GM23248 (cell line): ENCODE results near the gene INKA2. TPM values are rescaled to one million over a fixed set of nuclear protein-coding genes. Genes with fewer than 3 reads are reported as not detected.
A peak's percentile ranks its signal among the peaks of the same experiment; 100 is the strongest.

Source experiments
- DNase-seq: peaks from one replicate; pipeline ENCODE4 v3.0.0-alpha.2; 2015
- H2AFZ ChIP-seq: fragments of 200-600 bp; sonication (generic); 2 replicates; pipeline ENCODE4 v1.6.1; 2016; ENCODE audit warnings: antibody characterized with exemption
- H3F3A ChIP-seq: fragments of 200-600 bp; sonication (generic); 2 replicates; pipeline ENCODE4 v1.6.1; 2016; ENCODE audit warnings: mild to moderate bottlenecking, antibody characterized with exemption, mixed run types; ENCODE audit not compliant: insufficient read depth
- H3K27ac ChIP-seq: fragments of 200-600 bp; sonication (generic); 2 replicates; pipeline ENCODE4 v1.5.1; 2016; ENCODE audit warnings: mild to moderate bottlenecking
- H3K27me3 ChIP-seq: fragments of 200-600 bp; sonication (generic); replicated peaks from 2 replicates; pipeline ENCODE4 v1.6.1; 2016; ENCODE audit warnings: mild to moderate bottlenecking; ENCODE audit not compliant: insufficient read depth
- H3K36me3 ChIP-seq: fragments of 200-600 bp; sonication (generic); 2 replicates; pipeline ENCODE4 v1.6.1; 2016; ENCODE audit warnings: low read depth, mild to moderate bottlenecking
- H3K4me1 ChIP-seq: fragments of 200-600 bp; sonication (generic); 2 replicates; pipeline ENCODE4 v1.6.1; 2016; ENCODE audit warnings: mild to moderate bottlenecking; ENCODE audit not compliant: insufficient read depth
- H3K4me2 ChIP-seq: fragments of 200-600 bp; sonication (generic); one replicate; pipeline ENCODE4 v1.6.1; 2016; ENCODE audit warnings: mild to moderate bottlenecking; ENCODE audit not compliant: unreplicated experiment
- H3K4me3 ChIP-seq: fragments of 200-600 bp; sonication (generic); 2 replicates; pipeline ENCODE4 v1.5.1; 2016; ENCODE audit warnings: mild to moderate bottlenecking
- H3K79me2 ChIP-seq: fragments of 200-600 bp; sonication (generic); 2 replicates; pipeline ENCODE4 v1.6.1; 2016; ENCODE audit warnings: mild to moderate bottlenecking; ENCODE audit not compliant: insufficient read depth
- H3K9ac ChIP-seq: fragments of 200-600 bp; sonication (generic); 2 replicates; pipeline ENCODE4 v1.6.1; 2016; ENCODE audit warnings: mild to moderate bottlenecking
- H3K9me2 ChIP-seq: fragments of 200-600 bp; sonication (generic); 2 replicates; pipeline ENCODE4 v1.6.1; 2016; ENCODE audit warnings: mixed run types, mild to moderate bottlenecking, moderate library complexity; ENCODE audit not compliant: insufficient read depth
- H3K9me3 ChIP-seq: fragments of 200-600 bp; sonication (generic); one replicate; pipeline ENCODE4 v1.6.1; 2017; ENCODE audit warnings: low read depth
- H4K20me1 ChIP-seq: fragments of 200-600 bp; sonication (generic); 2 replicates; pipeline ENCODE4 v1.6.0; 2016; ENCODE audit not compliant: insufficient read depth
- EZH2 ChIP-seq: fragments of 200-600 bp; sonication (generic); IDR thresholded peaks from 2 replicates; pipeline ENCODE4 v1.6.1; 2018; ENCODE audit warnings: antibody characterized with exemption, mild to moderate bottlenecking; ENCODE audit not compliant: insufficient read depth, poor library complexity, severe bottlenecking
- EZH2phosphoT487 ChIP-seq: fragments of 200-600 bp; sonication (generic); IDR thresholded peaks from 2 replicates; pipeline ENCODE4 v1.6.1; 2018; ENCODE audit warnings: antibody characterized with exemption, moderate library complexity, mild to moderate bottlenecking, low read depth; ENCODE audit not compliant: insufficient read depth
- WGBS, 2 experiments: methylation state at CpG; one replicate each; pipeline ENCODE4 v1.1.6; 2015 to 2017; ENCODE audit warnings: low lambda C conversion rate in 2 of 2, low coverage in 1 of 2; ENCODE audit errors: missing lambda C conversion rate in 2 of 2; 5-methylcytosine and 5-hydroxymethylcytosine counted together
- in situ Hi-C: fragments of 300-500 bp; cut with MboI; formaldehyde crosslinking; loops from 2 replicates; pipeline ENCODE4 v1.15.0; 2020
- polyA plus RNA-seq: library from polyadenylated mRNA; unstranded; fragments of >200 nt; fragmentation: Nextera tagmentation; extraction: Ambion mirVana; gene quantifications from 2 replicates; pipeline ENCODE4 v1.2.1, GENCODE V29; 2016
- total RNA-seq: library from RNA; depleted of rRNA; stranded (reverse); fragments of >200 nt; shearing (Covaris generic); gene quantifications from 2 replicates; pipeline ENCODE4 v1.2.3, GENCODE V29; 2014

The INKA2 gene
- total and polyA plus RNA-seq, 2 experiments from 2014 or later: 1.2 to 1.3 TPM

DNA sequence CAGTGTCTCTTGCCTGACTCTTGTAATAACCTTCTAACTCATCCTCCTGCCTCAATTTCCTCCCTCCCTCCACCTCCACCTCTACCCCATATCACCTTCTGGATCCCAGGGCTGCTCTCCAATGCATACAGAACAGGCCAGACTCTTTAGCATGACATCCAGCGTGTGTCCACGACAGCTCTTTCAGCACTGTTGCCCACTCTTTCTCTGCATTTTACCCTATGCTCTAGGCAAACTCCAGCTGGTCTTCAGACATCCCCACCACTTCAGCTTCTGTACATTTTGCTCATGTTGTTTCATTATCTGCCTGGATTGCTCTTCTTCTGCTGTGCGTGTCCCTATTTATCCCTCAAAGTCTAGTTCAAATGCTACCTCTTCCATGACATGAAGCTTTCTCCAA lies 4.8 kb downstream of the INKA2 start:
- TF ChIP-seq EZH2phosphoT487: no peak
- no peak for TF ChIP-seq EZH2
- H3K9ac ChIP-seq: no peak overlapping the region
- H3K36me3 ChIP-seq: no peaks in the 10 kb centered on the region
- H3K4me2 ChIP-seq: no peak overlapping the region
- 94 to 96% methylated on average over 3 of the region's 3 CpGs for WGBS, 2 experiments
- H3K9me3 ChIP-seq: no peaks in the 10 kb centered on the region
- H4K20me1 ChIP-seq: no peaks in the 10 kb centered on the region
- H3K27ac ChIP-seq: no peak overlapping the region
- peaks cover 16% of the 10 kb centered on the region for H3K4me1 ChIP-seq
- no peak overlapping the region for H3K4me3 ChIP-seq
- H3K27me3 ChIP-seq: no peaks in the 10 kb centered on the region
- no peak for DNase-seq
- no peak overlapping the region for H2AFZ ChIP-seq
- H3K9me2 ChIP-seq: no peaks in the 10 kb centered on the region
- H3F3A ChIP-seq: no peaks in the 10 kb centered on the region
- H3K79me2 ChIP-seq: no peaks in the 10 kb centered on the region
- in situ Hi-C loops: no loop called here

GRCh38 chr1:111733992-111734341 lies 5.2 kb downstream of the INKA2 start:
- peak overlapping the region; percentile 20; the same call in 1 of the 2 replicates for H3K27ac ChIP-seq
- in situ Hi-C loops: no loop called here
- 85 to 88% methylated on average over 5 of the region's 5 CpGs for WGBS, 2 experiments
- no peaks in the 10 kb centered on the region for H3F3A ChIP-seq
- no peaks in the 10 kb centered on the region for H3K9me2 ChIP-seq
- no peak overlapping the region for H3K4me3 ChIP-seq
- H2AFZ ChIP-seq: 0 out of 2 replicates have a peak overlapping the region, but pooled peaks have one; percentile 2
- no peaks in the 10 kb centered on the region for H3K36me3 ChIP-seq
- no peaks in the 10 kb centered on the region for H3K9me3 ChIP-seq
- H3K27me3 ChIP-seq: no peaks in the 10 kb centered on the region
- no peak for DNase-seq
- H4K20me1 ChIP-seq: no peaks in the 10 kb centered on the region
- H3K4me1 ChIP-seq: peaks cover 16% of the 10 kb centered on the region
- peak overlapping the region; percentile 42 for H3K4me2 ChIP-seq
- TF ChIP-seq EZH2phosphoT487 (no peak), EZH2 (no peak)
- H3K79me2 ChIP-seq: no peaks in the 10 kb centered on the region
- H3K9ac ChIP-seq: 0 out of 2 replicates have a peak overlapping the region, but pooled peaks have one; percentile 5

DNA sequence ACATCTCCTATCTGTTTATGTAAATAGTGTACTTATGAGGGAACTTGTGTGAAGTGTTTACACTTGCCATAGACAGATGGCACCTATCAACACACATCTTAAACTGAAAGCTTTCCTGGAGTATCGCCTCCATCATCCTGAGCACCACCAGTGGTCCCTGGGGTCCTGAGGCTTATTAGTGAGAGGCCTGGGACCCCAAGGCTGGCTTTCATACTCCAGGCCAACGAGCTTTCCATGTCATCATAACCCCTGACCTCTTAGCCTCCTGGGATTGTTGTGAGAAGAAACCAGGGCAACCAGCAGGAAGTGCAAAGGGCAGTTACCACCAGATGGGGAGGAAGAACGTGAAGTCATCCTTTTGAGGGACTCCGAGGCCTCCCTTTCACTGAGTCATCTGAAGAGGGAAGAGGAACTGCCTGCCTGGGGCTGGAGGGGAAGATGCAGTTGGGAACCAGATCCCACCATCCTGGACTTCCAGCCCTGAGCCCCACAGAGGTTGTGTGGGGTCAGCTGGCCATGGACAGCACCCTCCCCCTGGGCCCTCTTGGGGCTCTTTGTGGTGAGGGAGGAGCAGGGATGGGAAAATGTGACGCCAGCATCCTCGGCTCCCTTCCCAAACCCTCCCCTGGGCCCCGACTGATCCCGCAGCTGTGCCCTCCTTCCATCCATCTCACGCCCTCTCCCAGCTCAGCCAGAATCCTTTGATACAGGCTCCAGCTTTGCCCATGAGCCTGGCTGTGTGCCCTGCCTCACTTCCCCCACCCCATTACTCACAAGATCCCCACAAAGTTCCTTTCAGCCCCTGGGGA lies 5.8 kb downstream of the INKA2 start:
- H3K4me3 ChIP-seq: no peak overlapping the region
- no peaks in the 10 kb centered on the region for H3K79me2 ChIP-seq
- TF ChIP-seq EZH2 (no peak), EZH2phosphoT487 (no peak)
- no peaks in the 10 kb centered on the region for H3K27me3 ChIP-seq
- H3F3A ChIP-seq: no peaks in the 10 kb centered on the region
- H3K4me2 ChIP-seq: peak overlapping the region; percentile 42
- peak; percentile 84 for DNase-seq
- H4K20me1 ChIP-seq: no peaks in the 10 kb centered on the region
- 64 to 67% methylated on average over 9 of the region's 9 CpGs for WGBS, 2 experiments
- H3K27ac ChIP-seq: peak overlapping the region; percentile 31
- no peaks in the 10 kb centered on the region for H3K36me3 ChIP-seq
- in situ Hi-C loops: no loop called here
- H3K4me1 ChIP-seq: peaks cover 16% of the 10 kb centered on the region
- peak overlapping the region; percentile 17; the same call in 1 of the 2 replicates for H3K9ac ChIP-seq
- 0 out of 2 replicates have a peak overlapping the region, but pooled peaks have one; percentile 2 for H2AFZ ChIP-seq
- no peaks in the 10 kb centered on the region for H3K9me3 ChIP-seq
- H3K9me2 ChIP-seq: no peaks in the 10 kb centered on the region

GRCh38 chr1:111732718-111733117 lies 6.5 kb downstream of the INKA2 start:
- Histone ChIP-seq H3K9me2 (no peaks in the 10 kb centered on the region), H3K9ac (peak overlapping the region; percentile 17; the same call in 1 of the 2 replicates), H3K36me3 (no peaks in the 10 kb centered on the region), H3K27ac (no peak overlapping the region), H2AFZ (no peak overlapping the region), H4K20me1 (no peaks in the 10 kb centered on the region), H3K27me3 (no peaks in the 10 kb centered on the region), H3K4me3 (no peak overlapping the region), H3F3A (no peaks in the 10 kb centered on the region), H3K9me3 (no peaks in the 10 kb centered on the region), H3K79me2 (no peaks in the 10 kb centered on the region), H3K4me1 (peaks cover 11% of the 10 kb centered on the region), H3K4me2 (no peak overlapping the region)
- TF ChIP-seq EZH2phosphoT487: no peak
- TF ChIP-seq EZH2: no peak
- 82 to 87% methylated on average over 7 of the region's 7 CpGs for WGBS, 2 experiments
- in situ Hi-C loops: no loop called here
- DNase-seq: no peak
